Activated T-helper 1 cell treated with anti-CD3 and anti-CD28 coated beads, Interleukin-12 subunit alpha, Interleukin-12 subunit beta, Interleukin-2, Interleukin-4 antibody, amounts not matched to agents 30 ng/mL and 10 ng/mL and 1 ng/mL, durations not matched to agents 14 hours and 24 hours and 36 hours (primary cell): ENCODE measurements around the gene ESYT1. TPM values are rescaled to one million over a fixed set of nuclear protein-coding genes. Genes with fewer than 3 reads are reported as not detected.

Experiments used
- DNase-seq: peaks from one replicate; pipeline ENCODE4 v3.0.0; 2021; ENCODE audit warnings: low spot score
- H3K27ac Mint-ChIP-seq: one replicate; pipeline ENCODE4 v1.8.0; 2021; ENCODE audit warnings: mild to moderate bottlenecking, mixed read lengths
- H3K27me3 Mint-ChIP-seq: one replicate; pipeline ENCODE4 v1.8.0; 2022; ENCODE audit warnings: mild to moderate bottlenecking, moderate library complexity, mixed read lengths; ENCODE audit not compliant: insufficient read depth
- H3K36me3 Mint-ChIP-seq: one replicate; pipeline ENCODE4 v1.8.0; 2021; ENCODE audit warnings: low read depth, mixed read lengths
- H3K4me1 Mint-ChIP-seq: one replicate; pipeline ENCODE4 v1.8.0; 2021; ENCODE audit warnings: low read depth, mixed read lengths
- H3K4me3 Mint-ChIP-seq: one replicate; pipeline ENCODE4 v1.8.0; 2021; ENCODE audit warnings: mild to moderate bottlenecking, moderate library complexity, mixed read lengths
- H3K9me3 Mint-ChIP-seq: one replicate; pipeline ENCODE4 v1.8.0; 2021; ENCODE audit warnings: mixed read lengths
- intact Hi-C: fragments of 100-400 bp; cut with micrococcal nuclease; formaldehyde crosslinking; loops from one replicate; pipeline ENCODE4 v1.15.1; 2024
- total RNA-seq: library from RNA; stranded (reverse); gene quantifications from 2 replicates; pipeline ENCODE4 v1.2.3, GENCODE V29; 2022

Gene ESYT1
- total RNA-seq, 1 donor from 2014 or later = 161 TPM

GRCh38 chr12:56122637-56123036 is 5.4 kb upstream of the ESYT1 start:
- no peaks in the 10 kb centered on the region for H3K27me3 Mint-ChIP-seq
- peaks cover 15% of the 10 kb centered on the region for H3K36me3 Mint-ChIP-seq
- H3K27ac Mint-ChIP-seq = no peak overlapping the region
- peaks cover 52% of the 10 kb centered on the region for H3K4me1 Mint-ChIP-seq
- intact Hi-C loops = no loop called here
- no peak for DNase-seq
- no peak overlapping the region for H3K4me3 Mint-ChIP-seq
- no peaks in the 10 kb centered on the region for H3K9me3 Mint-ChIP-seq

GRCh38 chr12:56124133-56124532 is 3.9 kb upstream of the ESYT1 start:
- H3K36me3 Mint-ChIP-seq = peaks cover 10% of the 10 kb centered on the region
- intact Hi-C loops = no loop called here
- DNase-seq = no peak
- H3K9me3 Mint-ChIP-seq = no peaks in the 10 kb centered on the region
- H3K27me3 Mint-ChIP-seq = no peaks in the 10 kb centered on the region
- peaks cover 47% of the 10 kb centered on the region for H3K4me1 Mint-ChIP-seq
- no peak overlapping the region for H3K4me3 Mint-ChIP-seq
- H3K27ac Mint-ChIP-seq = peak overlapping the region; percentile 43

- peaks cover 55% of the 10 kb centered on the region for H3K4me1 Mint-ChIP-seq
Observed at GRCh38 chr12:56126732-56127239, 1.3 kb upstream of the ESYT1 start.

GRCh38 chr12:56127485-56127887 is 581 bp upstream of the ESYT1 start:
- Mint-ChIP-seq H3K9me3 (no peaks in the 10 kb centered on the region), H3K27me3 (no peaks in the 10 kb centered on the region), H3K4me3 (peak overlapping the region; percentile 97), H3K27ac (peak overlapping the region; percentile 94), H3K36me3 (peaks cover 27% of the 10 kb centered on the region), H3K4me1 (peaks cover 61% of the 10 kb centered on the region)
- DNase-seq = no peak
- intact Hi-C loops = loop anchor here (1.0 to 2.0 kb wide), 3 partner anchors 131 to 341 kb away; partner anchors contain the start of genes ANKRD52, SARNP and SPRYD4

More at GRCh38 chr12:56126732-56127239, 1.3 kb upstream of the ESYT1 start:
- Mint-ChIP-seq H3K27me3 (no peaks in the 10 kb centered on the region), H3K9me3 (no peaks in the 10 kb centered on the region), H3K27ac (peak overlapping the region; percentile 94), H3K4me3 (peak overlapping the region; percentile 97), H3K36me3 (peaks cover 22% of the 10 kb centered on the region)
- intact Hi-C loops = loop anchor here (1.0 to 2.0 kb wide), 9 partner anchors 8 to 342 kb away; partner anchors contain the start of genes ANKRD52, COQ10A, MYL6 and NABP2
- DNase-seq = no peak

GRCh38 chr12:56128670-56129205 is 671 bp downstream of the ESYT1 start:
- H3K4me1 Mint-ChIP-seq = peaks cover 67% of the 10 kb centered on the region
- H3K36me3 Mint-ChIP-seq = peaks cover 34% of the 10 kb centered on the region
- H3K27ac Mint-ChIP-seq = peak overlapping the region; percentile 94
- intact Hi-C loops = loop anchor here (1.0 kb wide), 2 partner anchors 24 to 155 kb away; partner anchors contain the start of gene MYL6B
- no peaks in the 10 kb centered on the region for H3K27me3 Mint-ChIP-seq
- no peaks in the 10 kb centered on the region for H3K9me3 Mint-ChIP-seq
- DNase-seq = no peak
- peak overlapping the region; percentile 97 for H3K4me3 Mint-ChIP-seq

GRCh38 chr12:56129206-56129941 is 1.3 kb downstream of the ESYT1 start:
- Mint-ChIP-seq H3K4me3 (peak overlapping the region; percentile 97), H3K4me1 (peaks cover 62% of the 10 kb centered on the region), H3K9me3 (no peaks in the 10 kb centered on the region), H3K27ac (peak overlapping the region; percentile 94), H3K27me3 (no peaks in the 10 kb centered on the region), H3K36me3 (peaks cover 41% of the 10 kb centered on the region)
- peak; percentile 72 for DNase-seq
- intact Hi-C loops = no loop called here

GRCh38 chr12:56129942-56130495 is 2.0 kb downstream of the ESYT1 start:
- Mint-ChIP-seq H3K9me3 (no peaks in the 10 kb centered on the region), H3K27me3 (no peaks in the 10 kb centered on the region), H3K4me3 (peak overlapping the region; percentile 97), H3K27ac (peak overlapping the region; percentile 94), H3K36me3 (peaks cover 42% of the 10 kb centered on the region), H3K4me1 (peaks cover 61% of the 10 kb centered on the region)
- intact Hi-C loops = no loop called here
- DNase-seq = no peak

GRCh38 chr12:56130876-56131275 is 2.8 kb downstream of the ESYT1 start:
- intact Hi-C loops = no loop called here
- no peak overlapping the region for H3K27ac Mint-ChIP-seq
- H3K4me3 Mint-ChIP-seq = peak overlapping the region; percentile 97
- peaks cover 44% of the 10 kb centered on the region for H3K36me3 Mint-ChIP-seq
- no peaks in the 10 kb centered on the region for H3K9me3 Mint-ChIP-seq
- DNase-seq = no peak
- H3K4me1 Mint-ChIP-seq = peaks cover 61% of the 10 kb centered on the region
- no peaks in the 10 kb centered on the region for H3K27me3 Mint-ChIP-seq

GRCh38 chr12:56134897-56135296 is 6.8 kb downstream of the ESYT1 start:
- no peaks in the 10 kb centered on the region for H3K9me3 Mint-ChIP-seq
- peaks cover 59% of the 10 kb centered on the region for H3K4me1 Mint-ChIP-seq
- H3K36me3 Mint-ChIP-seq = peaks cover 73% of the 10 kb centered on the region
- no peak overlapping the region for H3K27ac Mint-ChIP-seq
- DNase-seq = no peak
- no peak overlapping the region for H3K4me3 Mint-ChIP-seq
- intact Hi-C loops = no loop called here
- no peaks in the 10 kb centered on the region for H3K27me3 Mint-ChIP-seq

- Mint-ChIP-seq H3K27me3 (no peaks in the 10 kb centered on the region), H3K4me1 (peaks cover 42% of the 10 kb centered on the region), H3K9me3 (no peaks in the 10 kb centered on the region), H3K27ac (peak overlapping the region; percentile 16), H3K36me3 (peaks cover 73% of the 10 kb centered on the region), H3K4me3 (no peak overlapping the region)
- no peak for DNase-seq
- intact Hi-C loops = no loop called here
Observed at GRCh38 chr12:56137853-56138571, 9.9 kb downstream of the ESYT1 start.

GRCh38 chr12:56141946-56142784 is 14.1 kb downstream of the ESYT1 start:
- intact Hi-C loops = no loop called here
- H3K27me3 Mint-ChIP-seq = no peaks in the 10 kb centered on the region
- no peak for DNase-seq
- H3K9me3 Mint-ChIP-seq = no peaks in the 10 kb centered on the region
- peak overlapping the region; percentile 5 for H3K27ac Mint-ChIP-seq
- H3K4me3 Mint-ChIP-seq = no peak overlapping the region
- H3K4me1 Mint-ChIP-seq = peaks cover 34% of the 10 kb centered on the region
- peaks cover 70% of the 10 kb centered on the region for H3K36me3 Mint-ChIP-seq

- intact Hi-C loops = no loop called here
- H3K4me1 Mint-ChIP-seq = peaks cover 25% of the 10 kb centered on the region
- peak overlapping the region; percentile 70 for H3K27ac Mint-ChIP-seq
- no peak for DNase-seq
- H3K27me3 Mint-ChIP-seq = no peaks in the 10 kb centered on the region
- peaks cover 61% of the 10 kb centered on the region for H3K36me3 Mint-ChIP-seq
- no peak overlapping the region for H3K4me3 Mint-ChIP-seq
- no peaks in the 10 kb centered on the region for H3K9me3 Mint-ChIP-seq
Observed at GRCh38 chr12:56143217-56143616, 15.2 kb downstream of the ESYT1 start.
